ENCODE results near the gene ZIC1. TPM values are rescaled to one million over a fixed set of nuclear protein-coding genes. Genes with fewer than 3 reads are reported as not detected.

ZIC1 gene
- total RNA-seq, 1 experiment from 2014 or later, result not detected

- ATAC-seq (no peak), DNase-seq (ENCODE audit: low read depth, low spot score) (no peak)
- no peak overlapping the region for H2AFZ ChIP-seq (ENCODE audit: low read depth, low read length, poor library complexity, severe bottlenecking)
- BruUV-seq (replicated peaks), result no TSS peak
- no peaks in the 10 kb centered on the region for H3K79me2 ChIP-seq (ENCODE audit: insufficient read depth, low read length)
- no peak overlapping the region for H3K27ac ChIP-seq (ENCODE audit: low read depth, low read length)
- ChIA-PET CTCF (no interaction called here), RAD21 (ENCODE audit: low non-redundant PET in 1 of 2, low total read pairs in 2 of 2, uncharacterized antibody in 2 of 2, unreplicated experiment in 2 of 2) (no interaction called here), POLR2A (no interaction called here)
- H3K27me3 ChIP-seq (ENCODE audit: insufficient read depth, low read length), result no peaks in the 10 kb centered on the region
- no peaks in the 10 kb centered on the region for H3K9me2 ChIP-seq (ENCODE audit: insufficient read depth)
- H3K4me2 ChIP-seq (ENCODE audit: low read length), result no peak overlapping the region
- no peaks in the 10 kb centered on the region for H3K36me3 ChIP-seq (ENCODE audit: control insufficient read depth in 1 of 2, insufficient read depth in 2 of 2, low read length in 2 of 2)
- no peaks in the 10 kb centered on the region for H4K20me1 ChIP-seq (ENCODE audit: insufficient read depth)
- TF ChIP-seq SP1 (IDR thresholded peaks at IDR 0.05; ENCODE audit: low read depth) (no peak), TCF7L2 (IDR thresholded peaks at IDR 0.05; ENCODE audit: borderline replicate concordance, extremely low read depth, insufficient read depth, insufficient read length) (no peak), CEBPB (IDR thresholded peaks at IDR 0.05; ENCODE audit: low read depth) (no peak), MAX (IDR thresholded peaks at IDR 0.05) (no peak), YY1 (IDR thresholded peaks at IDR 0.05; ENCODE audit: extremely low read depth, insufficient replicate concordance, low read depth, low read length) (no peak), EGR1 (IDR thresholded peaks at IDR 0.05; ENCODE audit: low read depth) (no peak), FOSL1 (IDR thresholded peaks at IDR 0.05; ENCODE audit: low read depth) (no peak), POLR2AphosphoS5 (IDR thresholded peaks at IDR 0.05; ENCODE audit: low read depth, low read length) (no peak), ELF1 (IDR thresholded peaks at IDR 0.05; ENCODE audit: borderline replicate concordance, low read depth) (no peak), ZNF274 (IDR thresholded peaks at IDR 0.05; ENCODE audit: low read depth, low read length) (no peak), JUND (IDR thresholded peaks at IDR 0.05) (no peak), SRF (IDR thresholded peaks at IDR 0.05; ENCODE audit: low read depth) (no peak), SIN3A (IDR thresholded peaks at IDR 0.05; ENCODE audit: low read depth) (no peak), RAD21 (IDR thresholded peaks at IDR 0.05; ENCODE audit: low read depth) (no peak)
- TF ChIP-seq, protein P1, sequence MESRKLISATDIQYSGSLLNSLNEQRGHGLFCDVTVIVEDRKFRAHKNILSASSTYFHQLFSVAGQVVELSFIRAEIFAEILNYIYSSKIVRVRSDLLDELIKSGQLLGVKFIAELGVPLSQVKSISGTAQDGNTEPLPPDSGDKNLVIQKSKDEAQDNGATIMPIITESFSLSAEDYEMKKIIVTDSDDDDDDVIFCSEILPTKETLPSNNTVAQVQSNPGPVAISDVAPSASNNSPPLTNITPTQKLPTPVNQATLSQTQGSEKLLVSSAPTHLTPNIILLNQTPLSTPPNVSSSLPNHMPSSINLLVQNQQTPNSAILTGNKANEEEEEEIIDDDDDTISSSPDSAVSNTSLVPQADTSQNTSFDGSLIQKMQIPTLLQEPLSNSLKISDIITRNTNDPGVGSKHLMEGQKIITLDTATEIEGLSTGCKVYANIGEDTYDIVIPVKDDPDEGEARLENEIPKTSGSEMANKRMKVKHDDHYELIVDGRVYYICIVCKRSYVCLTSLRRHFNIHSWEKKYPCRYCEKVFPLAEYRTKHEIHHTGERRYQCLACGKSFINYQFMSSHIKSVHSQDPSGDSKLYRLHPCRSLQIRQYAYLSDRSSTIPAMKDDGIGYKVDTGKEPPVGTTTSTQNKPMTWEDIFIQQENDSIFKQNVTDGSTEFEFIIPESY (IDR thresholded peaks at IDR 0.05; ENCODE audit: extremely low read depth, insufficient replicate concordance, low read length), result no peak
- no peaks in the 10 kb centered on the region for H3K9me3 ChIP-seq (ENCODE audit: control insufficient read depth in 1 of 2, insufficient read depth in 1 of 2, low read depth in 1 of 2, low read length in 2 of 2)
- H3K4me1 ChIP-seq (ENCODE audit: control insufficient read depth in 1 of 2, insufficient read depth in 2 of 2, low read length in 2 of 2), result 0 out of 4 replicates have a peak, but pooled peaks cover 0 to 3% of the 10 kb centered on the region in 2 experiments
- intact Hi-C loops (cut with micrococcal nuclease), result no loop called here
- H3K4me3 ChIP-seq (replicated peaks in 1 of 2; ENCODE audit: low read depth in 1 of 2, low read length in 2 of 2), result no peak overlapping the region
- no peak overlapping the region for H3K9ac ChIP-seq (ENCODE audit: low read length)
These were observed 11.0 kb upstream of the ZIC1 start for GRCh38 chr3:147397875-147398812.

Data from HCT116 (cell line).